WTC11 (cell line): Measurements from ENCODE around the gene NDC1. TPM values are rescaled to one million over a fixed set of nuclear protein-coding genes. Genes with fewer than 3 reads are reported as not detected.

ENCODE experiments used
- ATAC-seq: fragments of 200-7000 bp; cut with Tn5 transposase; 2 replicates; pipeline ENCODE4 v1.10.0; 2021; ENCODE audit warnings: mild to moderate bottlenecking, moderate library complexity
- CTCF ChIA-PET: fragments of 300-600 bp; sonication (Branson Sonifier 250); formaldehyde crosslinking; loops from one replicate; lab custom pipeline; 2021; ENCODE audit warnings: antibody characterized with exemption; lab: Charles Lee
- POLR2A ChIA-PET: fragments of 350-600 bp; sonication (Branson Sonifier 250); formaldehyde crosslinking; loops from one replicate; lab custom pipeline; 2021; ENCODE audit warnings: antibody characterized with exemption; lab: Charles Lee
- DNase-seq: peaks from one replicate; pipeline ENCODE4 v3.0.0; 2021; ENCODE audit warnings: low spot score
- H3K27ac Mint-ChIP-seq: 2 replicates; pipeline ENCODE4 v1.8.0; 2021; ENCODE audit warnings: mixed read lengths
- H3K27me3 Mint-ChIP-seq: 2 replicates; pipeline ENCODE4 v1.8.0; 2021; ENCODE audit warnings: low read depth, mild to moderate bottlenecking, moderate library complexity, mixed read lengths
- H3K36me3 Mint-ChIP-seq: 2 replicates; pipeline ENCODE4 v1.8.0; 2021; ENCODE audit warnings: mixed read lengths
- H3K4me1 Mint-ChIP-seq: 2 replicates; pipeline ENCODE4 v1.8.0; 2022; ENCODE audit warnings: mixed read lengths
- H3K4me3 Mint-ChIP-seq: 2 replicates; pipeline ENCODE4 v1.8.0; 2021; ENCODE audit warnings: mild to moderate bottlenecking, moderate library complexity, mixed read lengths
- H3K9me3 Mint-ChIP-seq: 2 replicates; pipeline ENCODE4 v1.8.0; 2021; ENCODE audit warnings: mixed read lengths
- E2F4 ChIP-seq: sonication (generic); formaldehyde crosslinking; IDR thresholded peaks from 2 replicates; pipeline ENCODE4 v1.8.1; 2022; ENCODE audit warnings: low read depth, mild to moderate bottlenecking, moderate library complexity, missing genetic modification reagents, borderline replicate concordance
- ERG ChIP-seq: fragments of 250-450 bp; sonication (Bioruptor Pico); IDR thresholded peaks from 2 replicates; pipeline ENCODE4 v1.8.0; 2021; ENCODE audit warnings: mild to moderate bottlenecking
- ESRRA ChIP-seq: sonication (generic); formaldehyde crosslinking; IDR thresholded peaks from 2 replicates; pipeline ENCODE4 v1.8.1; 2022; ENCODE audit warnings: mild to moderate bottlenecking, missing genetic modification reagents, borderline replicate concordance
- JAZF1 ChIP-seq: fragments of 250-450 bp; sonication (Bioruptor Pico); IDR thresholded peaks from 2 replicates; pipeline ENCODE4 v1.9.0; 2021; ENCODE audit warnings: moderate library complexity, mild to moderate bottlenecking, inconsistent platforms
- MAX ChIP-seq: sonication (generic); formaldehyde crosslinking; IDR thresholded peaks from 2 replicates; pipeline ENCODE4 v1.8.0; 2022; ENCODE audit warnings: mild to moderate bottlenecking, missing genetic modification reagents
- NFATC4 ChIP-seq: fragments of 250-450 bp; sonication (Bioruptor Pico); IDR thresholded peaks from 2 replicates; pipeline ENCODE4 v1.9.0; 2021; ENCODE audit warnings: mild to moderate bottlenecking
- NFYB ChIP-seq: sonication (generic); formaldehyde crosslinking; conservative IDR thresholded peaks from 2 replicates; pipeline ENCODE4 v1.8.0; 2022; ENCODE audit warnings: low read depth, missing genetic modification reagents
- NR1H2 ChIP-seq: sonication (generic); formaldehyde crosslinking; IDR thresholded peaks from 2 replicates; pipeline ENCODE4 v1.9.0; 2021; ENCODE audit warnings: mild to moderate bottlenecking, moderate library complexity, missing genetic modification reagents
- OVOL2 ChIP-seq: fragments of 250-450 bp; sonication (Bioruptor Pico); IDR thresholded peaks from 2 replicates; pipeline ENCODE4 v1.9.0; 2021; ENCODE audit warnings: mild to moderate bottlenecking, borderline replicate concordance
- RORB ChIP-seq: fragments of 250-450 bp; sonication (Bioruptor Pico); IDR thresholded peaks from 2 replicates; pipeline ENCODE4 v1.9.0; 2021; ENCODE audit warnings: mild to moderate bottlenecking
- SMAD3 ChIP-seq: sonication (generic); formaldehyde crosslinking; IDR thresholded peaks from 2 replicates; pipeline ENCODE4 v1.8.0; 2022; ENCODE audit warnings: missing genetic modification reagents, mild to moderate bottlenecking, borderline replicate concordance
- SMAD4 ChIP-seq: sonication (generic); formaldehyde crosslinking; IDR thresholded peaks from 2 replicates; pipeline ENCODE4 v1.8.0; 2022; ENCODE audit warnings: mild to moderate bottlenecking, missing genetic modification reagents
- SP1 ChIP-seq: sonication (generic); formaldehyde crosslinking; conservative IDR thresholded peaks from 2 replicates; pipeline ENCODE4 v1.8.1; 2022; ENCODE audit warnings: missing genetic modification reagents
- TEAD1 ChIP-seq: sonication (generic); formaldehyde crosslinking; IDR thresholded peaks from 2 replicates; pipeline ENCODE4 v1.8.0; 2022; ENCODE audit warnings: mild to moderate bottlenecking, missing genetic modification reagents
- TP53 ChIP-seq: sonication (generic); formaldehyde crosslinking; IDR thresholded peaks from 2 replicates; pipeline ENCODE4 v1.8.1; 2023; ENCODE audit warnings: mild to moderate bottlenecking, missing genetic modification reagents
- ZNF138 ChIP-seq: sonication (generic); formaldehyde crosslinking; conservative IDR thresholded peaks from 2 replicates; pipeline ENCODE4 v1.8.1; 2022; ENCODE audit warnings: mild to moderate bottlenecking, moderate library complexity, missing genetic modification reagents
- ZNF219 ChIP-seq: sonication (generic); formaldehyde crosslinking; IDR thresholded peaks from 2 replicates; pipeline ENCODE4 v1.8.0; 2023; ENCODE audit warnings: missing genetic modification reagents, mild to moderate bottlenecking, borderline replicate concordance
- ZNF232 ChIP-seq: sonication (generic); formaldehyde crosslinking; IDR thresholded peaks from 2 replicates; pipeline ENCODE4 v1.8.0; 2022; ENCODE audit warnings: mild to moderate bottlenecking, missing genetic modification reagents
- ZNF263 ChIP-seq: sonication (generic); formaldehyde crosslinking; IDR thresholded peaks from 2 replicates; pipeline ENCODE4 v1.8.1; 2022; ENCODE audit warnings: low read depth, mild to moderate bottlenecking, moderate library complexity, missing genetic modification reagents
- ZNF396 ChIP-seq: fragments of 250-450 bp; sonication (Bioruptor Pico); IDR thresholded peaks from 2 replicates; pipeline ENCODE4 v1.8.0; 2021; ENCODE audit warnings: mild to moderate bottlenecking, moderate library complexity, borderline replicate concordance
- ZNF423 ChIP-seq: fragments of 250-450 bp; sonication (Bioruptor Pico); IDR thresholded peaks from 2 replicates; pipeline ENCODE4 v2.1.2; 2022; ENCODE audit warnings: mild to moderate bottlenecking, moderate library complexity
- total RNA-seq: library from RNA; stranded (reverse); gene quantifications from 3 replicates; pipeline ENCODE4 v1.2.3, GENCODE V29; 2021
- TF ChIP-seq, protein P1 (sequence below): fragments of 250-450 bp; sonication (Bioruptor Pico); IDR thresholded peaks from 2 replicates; pipeline ENCODE4 v1.9.0; 2021; ENCODE audit warnings: moderate library complexity, mild to moderate bottlenecking, inconsistent platforms, borderline replicate concordance
- TF ChIP-seq, protein P2 (sequence below): sonication (generic); formaldehyde crosslinking; conservative IDR thresholded peaks from 2 replicates; pipeline ENCODE4 v1.8.1; 2022; ENCODE audit warnings: mild to moderate bottlenecking, missing genetic modification reagents

NDC1 gene
- total RNA-seq, 1 experiment from 2014 or later = 52.4 TPM

GRCh38 chr1:53740621-53741105, 97.4 kb downstream of the NDC1 start:
- CTCF ChIA-PET = interaction anchor here (1.2 kb wide), 1 partner anchor 25 kb away, joined by 8 read pairs; no protein-coding TSS in a partner anchor
- H3K4me3 Mint-ChIP-seq = no peak overlapping the region
- H3K4me1 Mint-ChIP-seq = no peaks in the 10 kb centered on the region
- ATAC-seq = no peak
- H3K9me3 Mint-ChIP-seq = peaks cover 8% of the 10 kb centered on the region
- peaks cover 77% of the 10 kb centered on the region for H3K27me3 Mint-ChIP-seq
- H3K36me3 Mint-ChIP-seq = no peaks in the 10 kb centered on the region
- POLR2A ChIA-PET = no interaction called here
- TF ChIP-seq ZNF396 (CRISPR knock-in tag) = no peak
- no peak for TF ChIP-seq ZNF219 (CRISPR knock-in tag)
- no peak for TF ChIP-seq SMAD3 (CRISPR knock-in tag)
- TF ChIP-seq, protein P1, sequence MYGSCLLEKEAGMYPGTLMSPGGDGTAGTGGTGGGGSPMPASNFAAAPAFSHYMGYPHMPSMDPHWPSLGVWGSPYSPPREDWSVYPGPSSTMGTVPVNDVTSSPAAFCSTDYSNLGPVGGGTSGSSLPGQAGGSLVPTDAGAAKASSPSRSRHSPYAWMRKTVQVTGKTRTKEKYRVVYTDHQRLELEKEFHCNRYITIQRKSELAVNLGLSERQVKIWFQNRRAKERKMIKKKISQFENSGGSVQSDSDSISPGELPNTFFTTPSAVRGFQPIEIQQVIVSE = no peak
- TF ChIP-seq ERG = no peak
- no peak for TF ChIP-seq ESRRA (CRISPR knock-in tag)
- TF ChIP-seq E2F4 = no peak
- TF ChIP-seq TP53 (CRISPR knock-in tag) = no peak
- TF ChIP-seq RORB = no peak
- no peak for TF ChIP-seq NFATC4 (CRISPR knock-in tag)
- TF ChIP-seq ZNF263 (CRISPR knock-in tag) = no peak
- no peak overlapping the region for H3K27ac Mint-ChIP-seq
- DNase-seq = no peak

- POLR2A ChIA-PET = no interaction called here
- DNase-seq (peak; percentile 93), ATAC-seq (peak; percentile 95)
- H3K4me3 Mint-ChIP-seq = peak within 1 kb of the TSS; percentile 64
- H3K9me3 Mint-ChIP-seq = peaks cover 8% of the 10 kb centered on the region
- TF ChIP-seq NFYB = peak; percentile 91
- no peak for TF ChIP-seq JAZF1 (CRISPR knock-in tag)
- TF ChIP-seq NR1H2 (CRISPR knock-in tag) = no peak
- TF ChIP-seq SMAD4 (CRISPR knock-in tag) = no peak
- no peak for TF ChIP-seq ZNF232 (CRISPR knock-in tag)
- no peak for TF ChIP-seq SMAD3 (CRISPR knock-in tag)
- no peak for TF ChIP-seq ZNF423 (CRISPR knock-in tag)
- TF ChIP-seq TEAD1 (CRISPR knock-in tag) = no peak
- TF ChIP-seq, protein P2, sequence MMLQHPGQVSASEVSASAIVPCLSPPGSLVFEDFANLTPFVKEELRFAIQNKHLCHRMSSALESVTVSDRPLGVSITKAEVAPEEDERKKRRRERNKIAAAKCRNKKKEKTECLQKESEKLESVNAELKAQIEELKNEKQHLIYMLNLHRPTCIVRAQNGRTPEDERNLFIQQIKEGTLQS = no peak
- no peak for TF ChIP-seq ZNF263 (CRISPR knock-in tag)
- TF ChIP-seq OVOL2 (CRISPR knock-in tag) = no peak
- TF ChIP-seq ZNF138 = no peak
- TF ChIP-seq SP1 (CRISPR knock-in tag) = peak; percentile 95
- TF ChIP-seq MAX (CRISPR knock-in tag) = no peak
- H3K27ac Mint-ChIP-seq = no peak within 1 kb of the TSS
- H3K4me1 Mint-ChIP-seq = peaks cover 7% of the 10 kb centered on the region
- peaks cover 90% of the 10 kb centered on the region for H3K27me3 Mint-ChIP-seq
- H3K36me3 Mint-ChIP-seq = no peaks in the 10 kb centered on the region
- CTCF ChIA-PET = interaction anchor here (0.9 to 1.4 kb wide), 2 partner anchors 14 to 23 kb away, joined by 3 read pairs; no protein-coding TSS in a partner anchor
Observed at GRCh38 chr1:53739109-53739681, 98.9 kb downstream of the NDC1 start, which contains the start of gene GLIS1. Gene GLIS1, minus strand, starts transcription at chr1:53739164. Its CDS starts 1,100 bp downstream, at chr1:53738064.
